H1 (cell line): ENCODE data around the gene CDK2. TPM values are rescaled to one million over a fixed set of nuclear protein-coding genes. Genes with fewer than 3 reads are reported as not detected.

Source experiments
- BCL11A ChIP-seq, 2 experiments: IDR thresholded peaks; one replicate each; pipeline ENCODE4 v1.6.1; 2011; ENCODE audit warnings: low read depth in 2 of 2, low read length in 2 of 2, mild to moderate bottlenecking in 2 of 2
- KDM1A ChIP-seq: fragments of 200-600, 300-600 bp; sonication (generic); IDR thresholded peaks from 2 replicates; pipeline ENCODE4 v1.7.1; 2016; ENCODE audit warnings: mild to moderate bottlenecking, low read length, borderline replicate concordance
- NRF1 ChIP-seq: IDR thresholded peaks from 2 replicates; pipeline ENCODE4 v1.6.1; 2011; ENCODE audit warnings: mild to moderate bottlenecking, low read depth, low read length, improper control_type of control experiment
- TCF12 ChIP-seq: IDR thresholded peaks from 2 replicates; pipeline ENCODE4 v1.6.1; 2011; ENCODE audit warnings: low read depth, mild to moderate bottlenecking, low read length
- polyA plus RNA-seq, 7 experiments: library from polyadenylated mRNA; depleted of rRNA in 3 of 7; stranded (reverse) in 5 of 7; unstranded in 2 of 7; fragments of >200 nt in 5 of 7; fragments of 200-250 nt in 2 of 7; gene quantifications; 1 replicate in 5 of 7; 2 replicates in 1 of 7; 4 replicates in 1 of 7; pipeline versions ENCODE4 v1.2.1 to v1.2.3, GENCODE V29; 2011 to 2013; ENCODE audit warnings: missing spikeins in 2 of 7, mixed read lengths in 2 of 7
- total RNA-seq: library from RNA; stranded (reverse); fragmentation: NEBNext Ultra II Directional; extraction: Animal tissue kit (Norgen Biotek cat#: 25700); gene quantifications from 2 replicates; pipeline ENCODE4 v1.2.1, GENCODE V29; 2021
- TF ChIP-seq, protein P1 (sequence below): IDR thresholded peaks from 2 replicates; pipeline ENCODE4 v1.6.1; 2012; ENCODE audit warnings: inconsistent platforms
- TF ChIP-seq, protein P2 (sequence below), 3 experiments: IDR thresholded peaks; 1 replicate in 2 of 3; 2 replicates in 1 of 3; pipeline versions ENCODE4 v1.5.1 to v1.6.1; 2011; ENCODE audit warnings: low read length in 3 of 3, mild to moderate bottlenecking in 3 of 3, inconsistent platforms in 2 of 3, low read depth in 1 of 3, moderate library complexity in 1 of 3; ENCODE audit not compliant: insufficient read depth in 1 of 3; ENCODE audit errors: control extremely low read depth in 1 of 3

The CDK2 gene
- total and polyA plus RNA-seq, 2 of the 8 experiments (the other 6 are each of a cell fraction or from before 2014, with no cell fraction given), result 39.4 to 42.5 TPM

GRCh38 chr12:56007564-56008559 lies 41.2 kb downstream of the CDK2 start (continued):
- TF ChIP-seq, protein P1, sequence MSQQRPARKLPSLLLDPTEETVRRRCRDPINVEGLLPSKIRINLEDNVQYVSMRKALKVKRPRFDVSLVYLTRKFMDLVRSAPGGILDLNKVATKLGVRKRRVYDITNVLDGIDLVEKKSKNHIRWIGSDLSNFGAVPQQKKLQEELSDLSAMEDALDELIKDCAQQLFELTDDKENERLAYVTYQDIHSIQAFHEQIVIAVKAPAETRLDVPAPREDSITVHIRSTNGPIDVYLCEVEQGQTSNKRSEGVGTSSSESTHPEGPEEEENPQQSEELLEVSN, result no peak; the same call in 1 of the 2 replicates
- TF ChIP-seq NRF1 (no peak), BCL11A (IDR thresholded peaks at IDR 0.05; ENCODE audit: low read depth in 2 of 2, low read length in 2 of 2) (no peak), TCF12 (no peak), KDM1A (no peak)
- TF ChIP-seq, protein P2, sequence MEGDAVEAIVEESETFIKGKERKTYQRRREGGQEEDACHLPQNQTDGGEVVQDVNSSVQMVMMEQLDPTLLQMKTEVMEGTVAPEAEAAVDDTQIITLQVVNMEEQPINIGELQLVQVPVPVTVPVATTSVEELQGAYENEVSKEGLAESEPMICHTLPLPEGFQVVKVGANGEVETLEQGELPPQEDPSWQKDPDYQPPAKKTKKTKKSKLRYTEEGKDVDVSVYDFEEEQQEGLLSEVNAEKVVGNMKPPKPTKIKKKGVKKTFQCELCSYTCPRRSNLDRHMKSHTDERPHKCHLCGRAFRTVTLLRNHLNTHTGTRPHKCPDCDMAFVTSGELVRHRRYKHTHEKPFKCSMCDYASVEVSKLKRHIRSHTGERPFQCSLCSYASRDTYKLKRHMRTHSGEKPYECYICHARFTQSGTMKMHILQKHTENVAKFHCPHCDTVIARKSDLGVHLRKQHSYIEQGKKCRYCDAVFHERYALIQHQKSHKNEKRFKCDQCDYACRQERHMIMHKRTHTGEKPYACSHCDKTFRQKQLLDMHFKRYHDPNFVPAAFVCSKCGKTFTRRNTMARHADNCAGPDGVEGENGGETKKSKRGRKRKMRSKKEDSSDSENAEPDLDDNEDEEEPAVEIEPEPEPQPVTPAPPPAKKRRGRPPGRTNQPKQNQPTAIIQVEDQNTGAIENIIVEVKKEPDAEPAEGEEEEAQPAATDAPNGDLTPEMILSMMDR (IDR thresholded peaks at IDR 0.05; ENCODE audit: control extremely low read depth in 1 of 3, insufficient read depth in 1 of 3, low read depth in 1 of 3, low read length in 3 of 3), result no peak
